Kidney (tissue), 14 donors: Measurements from ENCODE around the gene SLX4IP. TPM values are rescaled to one million over a fixed set of nuclear protein-coding genes. Genes with fewer than 3 reads are reported as not detected.

Source experiments
- DNase-seq, 5 donors: peaks; one replicate each; pipeline ENCODE4 v3.0.0-alpha.2; 2013 to 2020
- FAIRE-seq: peaks from 2 replicates; lab custom pipeline; 2012; peaks lifted over from hg19 to GRCh38; lab: Jason Lieb, UNC
- H3K27ac ChIP-seq, 2 donors: one replicate each; pipeline ENCODE4 v1.7.0; 2013; ENCODE audit warnings: low read depth in 2 of 2, low read length in 2 of 2, inconsistent platforms in 1 of 2
- H3K27me3 ChIP-seq: one replicate; pipeline ENCODE4 v1.7.1; 2013; ENCODE audit warnings: low read length, inconsistent platforms; ENCODE audit not compliant: control insufficient read depth, insufficient read depth
- H3K36me3 ChIP-seq, 3 donors: one replicate each; pipeline versions ENCODE4 v1.7.0 to v1.7.1; 2013; ENCODE audit warnings: low read length in 3 of 3, control low read depth in 1 of 3, inconsistent platforms in 1 of 3; ENCODE audit not compliant: insufficient read depth in 3 of 3, control insufficient read depth in 2 of 3
- H3K4me1 ChIP-seq, 3 donors: one replicate each; pipeline versions ENCODE4 v1.7.0 to v1.7.1; 2013; ENCODE audit warnings: low read length in 3 of 3, inconsistent platforms in 1 of 3, low read depth in 1 of 3; ENCODE audit not compliant: control insufficient read depth in 2 of 3, insufficient read depth in 2 of 3
- H3K4me3 ChIP-seq, 3 donors: one replicate each; pipeline versions ENCODE4 v1.7.0 to v1.8.1; 2013; ENCODE audit warnings: low read length in 3 of 3, control low read depth in 1 of 3, inconsistent platforms in 1 of 3
- H3K9ac ChIP-seq, 3 donors: one replicate each; pipeline versions ENCODE4 v1.7.0 to v1.7.1; 2013; ENCODE audit warnings: low read length in 3 of 3, control low read depth in 1 of 3, inconsistent platforms in 1 of 3
- H3K9me3 ChIP-seq, 3 donors: one replicate each; pipeline versions ENCODE4 v1.7.0 to v1.7.1; 2013; ENCODE audit warnings: low read length in 3 of 3, control low read depth in 1 of 3, inconsistent platforms in 1 of 3; ENCODE audit not compliant: control insufficient read depth in 2 of 3, insufficient read depth in 1 of 3
- intact Hi-C: fragments of 100-400 bp; cut with DNase I; formaldehyde crosslinking; loops from one replicate; pipeline ENCODE4 v1.11.1; 2022
- polyA plus RNA-seq: library from polyadenylated mRNA; stranded (reverse); fragments of 350-450 nt; fragmentation: Illumina TruSeq; extraction: RNeasy Lipid Tissue Mini Kit (QIAGEN cat#74804); gene quantifications from one replicate; pipeline ENCODE4 v1.2.3, GENCODE V29; 2014; ENCODE audit warnings: low read depth, low replicate concordance; ENCODE audit not compliant: insufficient read depth
- total RNA-seq: library from RNA; stranded (reverse); fragmentation: NEBNext Ultra II Directional; extraction: Animal tissue kit (Norgen Biotek cat#: 25700); gene quantifications from one replicate; pipeline ENCODE4 v1.2.1, GENCODE V29; 2021
- TF ChIP-seq, protein P1 (sequence below): IDR thresholded peaks from 3 replicates; pipeline ENCODE4 v1.5.1; 2012; ENCODE audit warnings: mild to moderate bottlenecking, moderate library complexity, borderline replicate concordance; ENCODE audit not compliant: insufficient read depth; ENCODE audit errors: extremely low read depth
- donor health status: control.
- donor health status: control.
- donor health status: control.
- donor health status: control.
- donor health status: control.
- donor health status: DM: yes; HTN: yes; CAD: no.
- donor health status: Normal renal cell carcinoma (clear cell type).

SLX4IP gene
- total and polyA plus RNA-seq, 2 donors from 2014 or later = 2.6 to 7.6 TPM

DNA sequence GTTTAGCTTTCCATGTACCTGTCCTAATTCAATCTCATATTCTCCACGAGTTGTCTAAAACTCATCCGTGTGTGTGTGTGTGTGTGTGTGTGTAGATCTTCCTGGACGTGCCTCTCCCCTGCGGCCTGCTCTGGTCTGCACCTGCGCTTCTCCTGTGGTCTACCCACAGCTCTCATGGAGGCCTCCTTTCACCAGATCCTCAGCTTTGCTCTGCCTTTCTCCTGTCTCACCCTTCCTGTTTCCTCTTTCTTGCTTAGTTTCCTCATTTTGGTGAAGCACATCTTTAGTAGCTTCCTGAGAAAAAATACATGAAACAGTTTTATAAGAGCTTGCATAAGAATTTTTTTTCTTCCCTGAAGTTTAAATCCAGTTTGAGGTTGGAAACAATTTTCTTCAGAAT lies 18.1 kb downstream of the SLX4IP start:
- FAIRE-seq = no peak
- H3K27me3 ChIP-seq = no peaks in the 10 kb centered on the region
- no peak overlapping the region for H3K9ac ChIP-seq
- intact Hi-C loops = no loop called here
- H3K4me3 ChIP-seq = no peak overlapping the region
- no peaks in the 10 kb centered on the region for H3K36me3 ChIP-seq
- no peak overlapping the region for H3K27ac ChIP-seq
- H3K4me1 ChIP-seq = no peaks in the 10 kb centered on the region
- H3K9me3 ChIP-seq = no peaks in the 10 kb centered on the region
- TF ChIP-seq, protein P1, sequence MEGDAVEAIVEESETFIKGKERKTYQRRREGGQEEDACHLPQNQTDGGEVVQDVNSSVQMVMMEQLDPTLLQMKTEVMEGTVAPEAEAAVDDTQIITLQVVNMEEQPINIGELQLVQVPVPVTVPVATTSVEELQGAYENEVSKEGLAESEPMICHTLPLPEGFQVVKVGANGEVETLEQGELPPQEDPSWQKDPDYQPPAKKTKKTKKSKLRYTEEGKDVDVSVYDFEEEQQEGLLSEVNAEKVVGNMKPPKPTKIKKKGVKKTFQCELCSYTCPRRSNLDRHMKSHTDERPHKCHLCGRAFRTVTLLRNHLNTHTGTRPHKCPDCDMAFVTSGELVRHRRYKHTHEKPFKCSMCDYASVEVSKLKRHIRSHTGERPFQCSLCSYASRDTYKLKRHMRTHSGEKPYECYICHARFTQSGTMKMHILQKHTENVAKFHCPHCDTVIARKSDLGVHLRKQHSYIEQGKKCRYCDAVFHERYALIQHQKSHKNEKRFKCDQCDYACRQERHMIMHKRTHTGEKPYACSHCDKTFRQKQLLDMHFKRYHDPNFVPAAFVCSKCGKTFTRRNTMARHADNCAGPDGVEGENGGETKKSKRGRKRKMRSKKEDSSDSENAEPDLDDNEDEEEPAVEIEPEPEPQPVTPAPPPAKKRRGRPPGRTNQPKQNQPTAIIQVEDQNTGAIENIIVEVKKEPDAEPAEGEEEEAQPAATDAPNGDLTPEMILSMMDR = no peak
- no peak for DNase-seq

DNA sequence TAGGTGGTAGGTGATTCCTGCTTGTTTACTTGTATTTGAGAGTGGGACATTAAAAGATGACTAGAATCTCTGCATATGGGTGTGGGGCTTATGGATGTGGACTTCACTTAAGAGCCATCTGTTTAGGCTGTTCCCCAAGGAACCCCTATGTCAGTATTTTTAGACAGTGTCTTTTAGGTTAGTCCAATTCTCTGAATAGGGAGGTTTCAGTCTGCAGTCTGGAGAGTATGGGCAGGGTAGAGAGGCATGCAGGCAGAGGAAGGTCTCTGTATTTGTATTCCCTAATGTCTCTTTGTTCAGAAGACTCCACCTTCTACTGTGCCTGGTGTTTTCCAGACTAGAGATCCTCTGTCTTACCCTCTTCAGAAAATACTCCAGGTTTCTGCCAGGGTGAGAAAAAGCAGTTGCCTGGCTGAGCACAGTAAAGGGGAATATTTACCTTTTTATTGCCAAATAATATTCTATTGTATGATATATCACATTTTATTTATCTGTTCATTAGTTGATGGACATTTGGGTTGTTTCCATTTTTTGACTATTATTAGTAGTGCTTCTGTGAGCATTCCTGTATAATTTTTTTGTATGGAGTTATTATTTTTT lies 19.1 kb downstream of the SLX4IP start:
- no peak for DNase-seq
- FAIRE-seq = no peak

DNA sequence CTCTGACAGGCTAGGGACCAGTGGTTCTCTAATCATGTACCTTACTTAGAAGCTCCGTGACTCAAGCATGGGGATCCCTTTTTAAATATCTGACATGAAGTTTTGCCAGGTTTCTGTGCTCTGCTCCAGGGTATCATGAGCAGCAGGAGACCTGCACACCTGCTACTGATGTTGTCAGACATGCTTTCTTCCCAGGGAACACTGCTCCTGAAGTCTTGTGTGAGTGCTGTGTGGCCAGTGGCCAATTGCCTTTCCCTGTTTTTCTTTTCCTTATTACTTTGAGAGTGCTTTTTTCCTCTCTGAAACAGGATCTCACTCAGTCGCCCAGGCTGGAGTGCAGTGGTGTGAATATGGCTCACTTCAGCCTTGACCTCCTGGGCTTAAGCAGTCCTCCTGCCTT lies 26.4 kb downstream of the SLX4IP start:
- intact Hi-C loops = no loop called here
- Histone ChIP-seq H3K9ac (no peak overlapping the region), H3K27ac (no peak overlapping the region), H3K9me3 (no peaks in the 10 kb centered on the region), H3K36me3 (no peaks in the 10 kb centered on the region), H3K27me3 (no peaks in the 10 kb centered on the region), H3K4me1 (no peaks in the 10 kb centered on the region), H3K4me3 (no peak overlapping the region)
- TF ChIP-seq, protein P1 = no peak
- FAIRE-seq = no peak
- no peak for DNase-seq

More for the DNA sequence above, 19.1 kb downstream of the SLX4IP start:
- Histone ChIP-seq H3K4me1 (no peaks in the 10 kb centered on the region), H3K36me3 (no peaks in the 10 kb centered on the region), H3K27me3 (no peaks in the 10 kb centered on the region), H3K4me3 (no peak overlapping the region), H3K9me3 (no peaks in the 10 kb centered on the region), H3K27ac (no peak overlapping the region), H3K9ac (no peak overlapping the region)
- TF ChIP-seq, protein P1 = no peak
- intact Hi-C loops = no loop called here

DNA sequence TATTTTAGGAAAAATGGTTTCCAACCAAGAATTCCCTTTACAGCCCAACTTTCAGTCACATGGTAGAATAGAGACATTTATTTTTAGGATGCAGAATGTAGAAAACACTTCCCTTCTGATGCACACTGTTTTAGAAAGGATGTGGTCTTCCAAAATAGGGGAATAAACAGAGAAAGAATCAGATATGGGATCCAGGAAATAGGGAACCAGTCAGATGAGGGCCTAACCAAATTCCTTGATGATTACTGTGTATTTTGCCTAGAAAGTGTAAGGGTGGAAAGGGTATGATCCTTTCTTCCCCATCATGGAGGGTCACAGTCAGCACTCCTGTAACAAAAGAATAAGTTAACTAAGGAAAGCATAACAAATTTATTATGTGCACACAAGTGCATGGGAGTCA lies 27.4 kb downstream of the SLX4IP start:
- H3K27ac ChIP-seq = no peak overlapping the region
- no peak overlapping the region for H3K9ac ChIP-seq
- no peaks in the 10 kb centered on the region for H3K4me1 ChIP-seq
- H3K9me3 ChIP-seq = no peaks in the 10 kb centered on the region
- H3K36me3 ChIP-seq = no peaks in the 10 kb centered on the region
- TF ChIP-seq, protein P1 = no peak
- H3K27me3 ChIP-seq = no peaks in the 10 kb centered on the region
- intact Hi-C loops = no loop called here
- no peak overlapping the region for H3K4me3 ChIP-seq
- FAIRE-seq (no peak), DNase-seq (no peak)
